HL-60/S4 treated with phorbol 12-myristate 13-acetate at 8.2 ng/mL for 4 days and 3 days (cell line): Measurements from ENCODE around the gene ASPDH.
"Not testable (repeated sequence)": the region's sequence is repeated elsewhere in the genome, so short reads cannot be mapped to it uniquely, and the experiment has no call there.

Experiments used
- in situ Hi-C: fragments of 300-500 bp; cut with MboI; formaldehyde crosslinking; loops from 2 replicates; pipeline ENCODE4 v1.15.0; 2022; ENCODE audit warnings: low sequenced_read_pairs

ASPDH gene

DNA sequence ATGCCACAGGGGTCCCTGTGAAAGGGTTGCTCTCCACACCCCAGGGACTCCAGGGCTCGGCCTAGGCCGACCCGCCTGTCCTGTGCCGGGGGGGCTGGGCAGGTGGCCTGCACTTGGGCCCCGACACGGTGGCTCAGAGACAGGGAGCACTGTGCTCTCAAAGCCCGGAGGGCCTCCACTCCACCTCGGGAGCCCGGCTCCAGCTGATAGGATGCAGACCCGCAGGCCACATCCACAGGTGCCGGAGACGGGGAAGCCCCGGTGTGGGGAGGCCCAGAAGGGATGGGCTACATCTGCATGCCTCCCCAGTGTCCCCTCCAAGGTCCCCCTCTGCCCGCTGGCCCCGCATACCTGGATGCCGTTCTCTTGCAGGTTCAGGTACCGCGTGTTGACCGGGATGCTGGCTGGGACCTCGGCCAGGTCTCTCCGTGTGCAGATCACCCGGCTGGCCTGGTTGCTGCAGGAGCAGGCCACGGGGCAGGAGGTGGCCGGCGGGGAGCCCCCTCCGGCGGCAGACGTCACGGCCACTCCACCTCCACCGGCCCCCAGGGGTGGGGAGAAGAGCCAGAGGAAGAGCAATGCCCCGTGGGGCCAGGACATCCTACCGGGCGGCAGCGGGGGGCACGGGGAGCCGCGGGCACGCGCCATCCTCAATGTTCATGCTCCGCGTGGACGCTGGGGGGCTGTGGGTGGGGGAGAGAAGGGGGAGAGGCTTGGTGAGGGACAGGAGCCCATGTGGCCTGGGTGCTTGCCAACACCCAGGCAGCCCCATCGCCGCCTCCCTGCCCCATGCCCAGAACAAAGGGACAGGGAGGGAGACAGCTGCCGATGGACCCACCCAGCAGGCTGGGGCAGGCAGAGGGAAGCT is 34.7 kb upstream of the ASPDH start:
- in situ Hi-C loops: no loop called here

DNA sequence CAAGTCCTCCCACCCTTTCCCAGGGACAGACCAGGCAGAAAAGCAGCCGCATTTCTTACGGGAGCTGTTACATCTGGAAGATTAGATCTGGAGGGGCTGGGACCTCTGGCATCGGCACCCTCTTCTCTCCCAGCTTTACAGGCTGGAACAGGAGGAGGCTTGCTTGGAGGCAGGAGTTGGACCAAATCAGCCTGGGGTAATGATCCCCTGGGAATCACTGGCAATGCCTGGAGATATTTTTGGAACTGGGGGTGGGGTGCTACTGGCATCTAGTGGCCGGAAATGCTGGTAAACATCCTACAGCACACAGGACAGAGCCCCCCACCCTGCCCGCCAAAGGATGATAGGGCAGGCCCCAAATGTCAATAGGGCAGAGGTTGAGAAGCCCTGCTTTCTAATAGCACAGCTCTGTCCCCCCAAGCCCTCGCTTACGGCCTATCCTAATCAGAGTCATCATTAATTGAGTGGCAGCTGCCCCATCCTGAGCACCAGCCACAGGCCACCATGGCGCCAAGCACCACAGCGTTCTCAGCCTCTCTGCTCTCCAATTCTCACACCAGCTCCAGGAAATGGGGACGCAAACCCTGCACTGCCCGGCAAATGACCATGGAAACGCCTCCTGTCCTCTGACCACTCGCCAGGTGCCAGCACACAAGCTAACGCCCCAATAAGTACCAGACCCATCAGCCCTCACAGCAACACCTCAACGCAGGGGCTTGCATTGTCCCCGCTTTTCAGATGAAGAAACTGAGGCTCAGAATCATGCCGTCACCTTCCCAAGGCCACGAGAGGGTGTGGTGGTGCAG is 33.9 kb upstream of the ASPDH start:
- in situ Hi-C loops: no loop called here

DNA sequence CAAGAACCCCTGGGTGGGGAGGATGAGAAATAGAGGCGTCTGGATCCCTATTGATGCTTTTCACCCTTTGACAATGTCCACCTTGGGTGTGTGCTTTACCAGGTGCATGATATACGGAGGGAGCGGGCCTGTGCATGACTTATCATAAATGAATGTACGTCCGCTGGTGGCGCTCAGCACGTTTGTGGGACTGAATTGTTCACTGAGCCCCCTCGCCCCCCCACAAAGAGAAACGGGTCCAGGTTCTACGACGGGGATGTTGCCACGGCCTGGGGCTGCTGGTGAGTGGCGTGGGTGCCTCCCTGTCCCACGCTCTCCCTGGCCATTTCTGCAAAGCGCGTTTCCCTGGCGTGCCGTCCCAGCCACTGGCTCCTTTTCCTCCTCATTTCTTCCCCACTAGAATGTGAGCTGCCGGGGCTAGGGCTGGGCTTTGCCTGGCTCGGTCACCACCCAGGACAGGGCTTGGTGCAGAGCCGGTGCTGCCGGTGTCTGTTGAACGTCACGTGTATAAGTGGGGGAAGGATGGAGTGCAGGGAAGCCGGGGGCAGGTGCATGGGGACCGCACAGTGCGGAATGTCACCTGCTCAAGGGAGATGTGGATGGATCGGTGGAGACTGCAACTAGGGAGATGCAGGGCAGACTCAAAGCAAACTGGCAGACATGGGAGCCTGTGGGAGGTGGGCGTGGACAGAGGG is 33.0 kb upstream of the ASPDH start:
- in situ Hi-C loops: no loop called here

DNA sequence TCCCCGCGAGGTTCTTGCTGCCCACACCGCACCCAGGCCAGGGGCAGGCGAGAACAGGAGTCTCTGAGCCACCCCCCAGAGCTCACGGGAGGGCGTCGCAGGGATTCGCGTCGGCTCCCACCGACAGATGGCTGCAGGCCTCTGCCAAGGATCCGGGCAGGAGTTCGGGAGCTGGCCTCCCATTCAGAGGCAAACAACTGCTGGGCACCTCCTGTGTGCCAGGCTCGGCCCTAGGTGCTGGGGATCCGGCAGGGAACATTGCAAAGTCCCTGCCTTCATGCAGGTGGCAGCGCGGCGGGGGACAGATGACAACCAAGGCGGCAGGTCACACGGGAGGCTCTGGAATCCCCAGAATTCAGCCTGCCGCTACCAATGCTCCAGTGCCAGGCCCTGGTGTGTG is 29.2 kb upstream of the ASPDH start:
- in situ Hi-C loops: no loop called here

DNA sequence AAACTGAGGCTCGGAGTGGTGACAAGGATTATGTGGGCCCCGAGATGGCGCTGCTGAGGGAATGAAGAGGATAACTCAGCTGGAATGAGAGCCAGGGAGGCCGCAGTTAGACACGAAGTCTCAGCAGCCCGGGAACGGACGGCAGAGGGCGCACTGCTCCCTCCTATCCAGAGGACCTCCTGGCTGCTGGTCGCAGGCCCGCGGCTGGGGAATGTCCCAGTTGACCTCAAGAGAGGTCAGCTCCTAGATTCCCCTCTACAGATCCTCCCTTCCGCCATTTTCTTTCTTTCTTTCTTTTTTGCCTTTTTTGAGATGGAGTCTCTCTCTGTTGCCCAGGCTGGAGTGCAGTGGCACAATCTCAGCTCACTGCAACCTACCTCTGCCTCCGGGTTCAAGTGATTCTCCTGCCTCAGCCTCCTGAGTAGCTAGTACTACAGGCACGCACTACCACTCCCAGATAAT is 24.1 kb upstream of the ASPDH start:
- in situ Hi-C loops: loop anchor here (10.0 kb wide), 1 partner anchor 247 kb away; no protein-coding TSS in a partner anchor

DNA sequence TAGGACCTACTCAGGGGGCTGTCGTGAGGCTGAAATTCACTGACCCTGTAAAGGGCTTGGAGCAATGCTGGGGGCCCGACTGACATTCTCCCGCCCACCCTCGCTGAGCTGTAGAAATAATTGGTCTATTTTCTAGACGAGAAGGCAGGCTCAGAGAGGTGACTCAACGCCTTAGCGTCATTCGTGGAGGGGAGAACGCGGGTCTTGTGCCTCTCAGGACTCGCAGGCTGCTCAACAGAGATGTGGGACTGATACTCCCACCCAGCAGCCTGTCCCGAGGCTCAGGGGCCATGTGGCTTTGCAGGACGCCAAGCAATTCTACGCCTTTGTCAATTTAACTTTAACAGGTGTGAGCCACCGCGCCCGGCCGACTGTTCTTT is 23.6 kb upstream of the ASPDH start:
- in situ Hi-C loops: loop anchor here (10.0 kb wide), 1 partner anchor 248 kb away; no protein-coding TSS in a partner anchor

DNA sequence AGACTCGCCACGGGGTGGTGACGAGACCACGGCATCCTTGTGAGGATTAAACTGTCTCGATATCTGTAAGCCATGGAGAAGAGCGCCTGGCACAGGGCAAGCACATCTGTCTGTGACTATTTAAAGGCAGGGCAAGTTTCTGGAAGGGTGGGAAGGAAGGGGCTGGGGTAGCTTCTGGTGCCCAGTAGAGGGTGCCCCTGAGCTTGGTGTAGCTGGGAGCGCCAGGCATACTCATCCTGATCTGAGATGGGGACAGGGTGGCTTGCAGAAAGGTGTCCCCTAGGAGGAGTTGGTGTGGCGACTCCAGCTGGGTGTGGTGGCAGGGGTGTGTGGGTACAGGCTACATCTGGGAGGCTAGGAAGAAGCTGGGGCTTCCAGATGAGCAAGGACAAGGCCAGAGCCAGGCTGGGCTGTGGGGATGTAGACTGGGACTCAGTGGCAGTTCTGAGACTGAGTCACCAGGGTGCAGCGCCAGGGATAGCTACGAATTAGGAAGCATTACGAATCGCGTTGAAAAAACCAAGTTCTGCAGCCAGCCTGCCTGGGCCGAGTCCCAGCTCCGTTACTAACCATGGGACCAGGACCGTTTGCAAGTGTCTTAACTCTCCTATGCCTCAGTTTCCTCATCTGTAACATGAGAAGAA is 23.1 kb upstream of the ASPDH start:
- in situ Hi-C loops: loop anchor here (10.0 kb wide), 1 partner anchor 248 kb away; no protein-coding TSS in a partner anchor

DNA sequence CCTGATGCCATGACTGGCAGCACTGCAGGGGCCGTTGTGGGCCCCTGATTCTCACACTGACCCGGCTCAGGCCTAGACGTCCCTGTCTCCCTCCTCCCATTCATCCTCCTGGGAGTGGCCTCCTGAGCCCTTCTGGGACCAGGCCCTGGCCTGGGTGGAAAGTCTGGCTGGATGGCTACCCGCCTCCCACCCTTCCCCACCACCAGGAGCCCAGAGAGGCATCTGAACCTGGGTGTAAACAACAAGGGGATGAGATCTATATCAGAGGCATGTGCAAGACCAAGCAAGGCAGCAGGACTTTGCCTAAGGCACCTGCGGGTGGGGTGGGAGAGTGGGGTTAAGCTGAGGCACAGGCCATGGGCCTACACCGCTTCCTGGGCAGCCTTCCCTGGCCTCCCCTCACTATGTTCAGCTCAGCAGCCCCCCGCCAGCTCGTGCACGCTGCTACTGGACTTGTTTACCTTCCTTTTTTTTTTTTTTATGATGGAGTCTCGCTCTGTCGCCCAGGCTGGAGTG is 22.0 kb upstream of the ASPDH start:
- in situ Hi-C loops: loop anchor here (10.0 kb wide), 1 partner anchor 249 kb away; no protein-coding TSS in a partner anchor

DNA sequence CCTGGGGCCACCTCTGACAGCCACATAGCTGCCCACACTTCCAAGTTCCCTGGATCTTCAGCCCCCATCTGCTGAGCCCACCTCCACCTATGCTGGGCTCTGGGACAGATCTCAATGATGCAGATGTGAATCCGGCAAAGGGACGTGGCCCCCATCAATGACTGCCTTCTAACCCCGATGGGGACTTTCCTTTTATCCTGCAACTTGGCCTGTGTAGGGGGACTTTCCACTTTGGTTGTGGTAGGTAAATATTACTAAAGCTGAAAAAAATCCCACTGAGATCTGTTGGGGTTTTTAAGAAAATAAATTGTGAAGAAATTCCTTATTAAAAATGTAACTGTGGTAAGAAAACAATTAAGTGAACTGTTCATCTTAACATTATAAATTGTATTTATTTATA is 20.8 kb upstream of the ASPDH start:
- in situ Hi-C loops: loop anchor here (10.0 kb wide), 1 partner anchor 250 kb away; no protein-coding TSS in a partner anchor

DNA sequence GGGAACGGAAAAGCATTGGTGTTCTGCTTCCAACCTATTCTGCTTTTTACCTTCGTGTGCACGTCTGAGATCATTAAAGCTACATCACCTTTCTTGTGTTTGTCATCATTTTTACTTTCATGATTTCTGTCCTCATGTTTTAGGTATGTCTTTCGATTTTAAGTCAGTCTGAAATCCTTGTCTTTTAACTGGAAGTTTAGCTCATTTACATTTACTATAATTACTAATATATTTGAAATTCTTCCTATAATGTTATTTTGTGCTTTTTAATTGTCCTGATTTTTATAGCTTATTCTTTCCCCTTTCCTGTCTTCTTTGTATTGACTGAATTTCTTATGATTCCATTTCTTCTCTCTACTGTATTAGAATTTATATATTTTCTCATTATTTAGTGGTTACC is 19.2 kb upstream of the ASPDH start:
- in situ Hi-C loops: loop anchor here (10.0 kb wide), 1 partner anchor 252 kb away; no protein-coding TSS in a partner anchor

DNA sequence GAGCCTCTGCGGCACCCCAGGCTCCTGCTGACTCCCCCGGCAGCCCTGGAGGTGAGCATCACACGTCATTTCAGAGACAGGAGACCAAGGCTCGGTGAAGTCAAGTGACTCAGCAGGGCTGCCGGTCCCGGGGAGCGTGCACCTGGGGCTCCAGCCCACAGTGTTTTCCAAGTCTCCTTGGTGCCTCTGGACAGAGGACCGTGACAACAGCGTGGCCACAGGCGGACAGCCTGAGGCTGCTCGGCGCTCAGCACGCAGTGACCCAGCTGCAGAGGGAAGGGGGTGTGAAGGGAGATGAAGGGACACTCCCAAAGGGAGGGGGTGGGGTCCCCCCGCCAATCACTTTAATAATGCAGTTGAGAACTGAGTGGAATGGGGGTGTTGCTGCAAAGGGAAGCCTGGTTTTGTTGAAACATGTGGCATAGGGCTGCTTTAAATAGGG is 17.5 kb upstream of the ASPDH start:
- in situ Hi-C loops: loop anchor here (10.0 kb wide), 1 partner anchor 254 kb away; no protein-coding TSS in a partner anchor

DNA sequence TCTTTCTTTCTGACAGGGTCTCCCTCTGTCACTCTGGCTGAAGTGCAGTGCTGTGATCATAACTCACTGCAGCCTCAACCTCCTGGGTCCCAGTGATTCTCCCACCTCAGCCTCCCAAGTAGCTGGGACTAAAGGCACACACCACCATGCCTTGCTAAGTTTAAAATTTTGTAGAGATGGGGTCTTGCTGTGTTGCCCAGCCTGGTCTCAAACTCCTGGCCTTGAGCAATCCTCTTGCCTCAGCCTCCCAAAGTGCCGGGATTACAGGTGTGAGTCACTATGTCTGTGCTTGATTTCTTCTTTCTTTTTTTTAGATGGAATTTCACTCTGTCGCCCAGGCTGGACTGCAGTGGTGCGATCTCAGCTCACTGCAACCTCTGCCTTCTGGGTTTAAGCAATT is 14.3 kb upstream of the ASPDH start:
- in situ Hi-C loops: not testable (repeated sequence)

DNA sequence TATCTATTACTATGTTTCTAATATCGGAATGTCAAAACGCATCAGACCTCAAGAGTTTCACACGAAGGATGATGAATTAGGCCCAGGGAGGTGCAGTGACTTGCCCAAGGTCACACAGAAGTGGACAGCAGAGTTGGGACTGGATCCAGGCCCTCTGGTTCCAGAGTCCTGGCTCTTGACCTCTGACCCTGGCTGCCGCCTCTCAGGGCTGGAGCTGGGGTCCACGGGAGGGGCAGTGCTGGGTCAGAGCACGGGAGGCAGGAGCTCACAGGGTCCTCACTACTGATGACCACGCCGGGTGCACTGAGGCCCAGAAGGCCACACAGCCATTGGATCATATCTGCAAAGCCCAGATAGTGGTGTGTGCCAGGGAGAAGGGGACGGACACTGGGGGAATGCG is 9.2 kb upstream of the ASPDH start:
- in situ Hi-C loops: no loop called here

DNA sequence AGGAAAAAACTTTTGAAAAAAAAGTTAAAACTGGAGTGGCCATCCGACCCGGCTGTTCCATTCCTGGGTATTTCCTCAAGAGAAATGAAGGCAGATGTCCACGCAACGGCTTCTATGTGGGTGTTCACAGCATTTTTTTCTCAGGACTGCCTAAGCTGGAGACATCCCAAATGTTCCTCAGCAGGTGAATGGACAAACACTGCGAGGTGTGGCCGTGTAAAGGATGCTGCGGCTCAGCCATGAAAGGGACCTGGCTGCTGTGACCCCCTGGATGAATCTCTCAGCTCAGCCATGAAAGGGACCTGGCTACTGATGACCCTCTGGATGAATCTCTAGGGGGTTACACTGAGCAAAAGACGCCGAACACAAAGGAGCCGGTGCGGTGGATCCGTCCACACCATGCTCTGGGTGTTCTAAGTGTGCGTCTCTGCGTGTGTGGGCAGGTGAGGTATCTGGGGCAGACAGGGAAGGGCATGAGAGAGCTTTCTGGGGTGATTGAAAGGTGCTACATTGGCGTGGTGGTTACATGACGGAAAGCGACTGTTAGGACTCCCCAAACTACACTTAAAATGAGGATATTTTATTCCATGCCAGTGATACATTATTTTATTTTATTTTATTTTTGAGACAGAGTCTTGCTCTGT is 7.2 kb upstream of the ASPDH start:
- in situ Hi-C loops: no loop called here

DNA sequence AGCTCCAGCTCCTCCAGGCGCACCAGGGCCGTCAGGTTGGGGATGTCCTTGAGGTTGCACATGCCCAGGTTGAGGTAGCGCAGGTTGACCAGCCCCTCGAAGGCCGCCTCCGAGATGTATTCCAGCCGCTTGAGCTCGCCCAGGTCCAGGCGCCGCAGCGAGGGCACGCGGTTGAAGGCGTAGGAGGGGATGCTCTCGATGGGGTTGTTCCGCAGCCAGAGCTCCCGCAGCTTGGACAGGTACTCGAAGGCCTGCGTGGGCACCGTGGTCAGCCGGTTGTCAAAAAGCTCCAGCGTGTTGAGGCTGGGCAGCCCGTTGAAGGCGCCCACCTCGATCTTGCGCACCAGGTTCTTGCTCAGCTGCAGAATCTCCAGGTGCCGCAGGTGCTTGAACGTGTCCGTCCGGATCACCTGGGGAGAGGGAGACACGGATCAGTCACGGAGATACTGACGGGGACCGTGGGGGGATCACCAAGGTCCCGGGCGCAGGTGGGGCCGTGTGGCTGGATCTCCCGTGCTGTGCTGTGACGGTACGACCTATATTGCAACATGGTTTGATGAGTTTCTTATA is 5.4 kb upstream of the ASPDH start:
- in situ Hi-C loops: no loop called here

DNA sequence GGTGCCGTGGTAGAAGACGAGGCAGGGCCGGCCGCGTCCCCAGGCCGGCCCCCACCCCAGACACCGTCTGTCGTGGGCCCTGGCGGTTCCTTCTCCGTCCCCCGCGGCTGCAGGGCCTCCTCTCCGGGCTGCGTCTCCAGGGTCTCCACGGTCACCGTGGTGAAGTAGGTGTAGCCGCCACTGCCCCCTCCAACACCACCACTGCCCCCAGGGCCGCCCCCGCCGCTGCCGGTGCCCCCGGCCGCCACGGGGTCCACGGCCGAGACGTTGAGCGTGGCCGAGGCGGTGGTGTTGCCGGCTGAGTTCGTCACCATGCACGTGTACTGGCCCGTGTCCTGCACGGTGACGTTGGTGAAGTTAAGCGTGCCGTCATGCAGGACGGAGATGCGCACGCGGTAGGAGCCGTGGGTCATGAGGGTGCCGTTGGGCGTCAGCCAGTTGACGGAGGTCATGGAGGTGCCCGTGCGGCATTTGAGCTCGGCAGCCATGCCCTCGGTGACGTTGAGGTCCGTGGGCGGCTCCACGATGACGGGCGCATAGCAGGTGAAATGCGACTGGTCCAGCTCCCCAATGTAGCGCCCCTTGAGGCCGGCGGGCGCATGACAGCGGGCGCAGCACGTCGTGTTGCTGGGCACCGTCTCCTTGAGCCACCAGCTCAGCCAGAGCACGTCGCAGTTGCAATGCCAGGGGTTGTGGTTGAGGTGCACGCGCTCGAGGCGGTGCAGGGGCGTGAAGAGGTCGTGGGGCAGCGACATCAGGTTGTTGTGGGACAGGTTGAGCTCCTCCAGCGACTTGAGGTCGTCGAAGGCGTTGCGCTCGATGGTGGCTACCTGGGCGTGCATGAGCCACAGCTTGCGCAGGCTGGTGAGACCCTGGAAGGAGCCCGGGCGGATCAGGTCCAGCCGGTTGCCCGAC is 4.6 kb upstream of the ASPDH start:
- in situ Hi-C loops: no loop called here

DNA sequence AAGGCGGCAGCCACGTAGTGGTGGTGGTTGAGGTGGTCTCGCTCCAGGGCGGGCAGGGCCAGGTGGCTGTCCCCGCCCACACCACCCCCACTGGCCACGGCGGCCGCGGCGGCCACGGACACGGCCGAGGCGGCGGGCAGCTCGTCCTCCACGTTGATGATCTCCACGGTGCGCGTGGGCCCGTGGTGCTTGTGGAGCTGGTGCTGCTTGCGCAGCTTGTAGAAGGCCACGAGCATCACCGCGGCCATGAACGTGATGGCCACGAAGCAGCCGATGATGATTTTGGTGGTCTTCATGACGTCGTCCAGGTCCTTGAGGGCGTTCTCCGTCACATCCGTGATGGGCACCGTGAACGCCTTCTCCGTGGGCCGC is 4.0 kb upstream of the ASPDH start:
- in situ Hi-C loops: no loop called here

DNA sequence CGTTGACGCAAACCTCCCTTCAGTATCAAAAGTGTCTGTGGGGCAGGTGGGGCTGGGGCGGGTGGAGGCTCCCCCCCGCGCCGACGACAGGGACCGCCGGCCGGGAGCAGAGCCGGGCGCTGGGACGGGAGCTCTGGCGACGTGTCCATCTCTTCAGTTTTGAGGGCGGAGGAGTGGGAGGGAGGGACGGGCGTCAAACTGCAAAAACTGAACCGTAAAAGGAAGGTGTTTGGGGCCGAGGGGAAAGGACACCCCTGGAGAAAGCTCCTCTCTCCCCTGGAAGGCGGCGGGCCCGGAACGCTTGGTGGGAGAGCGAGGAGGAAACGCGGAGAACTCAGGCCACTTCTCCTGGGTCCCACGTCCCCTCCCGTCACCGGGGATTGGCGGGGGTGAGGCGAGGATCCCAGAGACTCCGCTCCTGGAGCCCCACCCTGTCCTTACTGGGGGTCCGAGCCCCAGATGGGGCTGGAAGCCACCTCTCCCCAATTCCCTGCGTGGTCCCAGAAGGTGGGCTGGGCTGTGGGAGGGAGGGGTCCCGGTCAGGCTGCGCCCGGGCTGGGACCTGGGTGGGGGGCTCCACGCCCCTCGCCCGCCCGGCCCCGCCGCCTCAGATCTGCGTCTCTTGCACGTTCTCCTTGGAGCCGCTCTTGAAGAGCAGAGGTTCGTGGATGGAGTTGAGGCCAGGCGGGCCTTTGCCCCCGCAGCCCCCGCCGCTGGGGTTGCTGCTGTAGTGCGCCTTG is 3.4 kb upstream of the ASPDH start:
- in situ Hi-C loops: no loop called here
